ENCODE data around the gene TIGAR. TPM values are rescaled to one million over a fixed set of nuclear protein-coding genes. Genes with fewer than 3 reads are reported as not detected.

TIGAR gene
- total RNA-seq, 1 donor from 2014 or later, result 17.2 TPM

DNA sequence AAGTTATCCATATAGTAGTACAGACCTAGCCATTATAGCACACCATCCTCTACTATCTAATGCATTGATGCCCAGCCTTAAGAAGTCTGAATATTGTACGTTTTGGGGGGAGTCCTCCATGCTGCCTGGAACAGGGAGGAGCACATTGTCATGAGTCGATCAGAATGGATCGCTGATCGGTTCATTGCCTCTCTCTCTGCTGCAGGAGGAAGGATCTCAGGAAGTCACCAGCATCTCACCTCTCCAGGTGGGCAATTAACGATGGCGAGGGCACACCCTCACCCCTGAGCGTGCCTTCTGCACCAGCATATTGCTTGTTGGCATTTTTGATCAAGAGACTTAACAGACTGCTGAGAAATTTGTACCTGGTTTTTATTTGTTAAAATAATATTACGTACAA, 35.9 kb upstream of the TIGAR start:
- DNase-seq (ENCODE audit: extremely low spot score, unreplicated experiment), result no peak
- no peaks in the 10 kb centered on the region for H3K9me3 Mint-ChIP-seq
- H3K4me3 Mint-ChIP-seq, result no peak overlapping the region
- no peaks in the 10 kb centered on the region for H3K27me3 Mint-ChIP-seq
- H3K36me3 Mint-ChIP-seq, result peaks cover 75% of the 10 kb centered on the region
- no peak for TF ChIP-seq CTCF (conservative IDR thresholded peaks at IDR 0.05)
- peaks cover 23% of the 10 kb centered on the region for H3K4me1 Mint-ChIP-seq (ENCODE audit: unreplicated experiment)
- H3K27ac Mint-ChIP-seq, result no peak overlapping the region

- peaks cover 79% of the 10 kb centered on the region for H3K36me3 Mint-ChIP-seq
- H3K27me3 Mint-ChIP-seq, result no peaks in the 10 kb centered on the region
- H3K4me3 Mint-ChIP-seq, result no peak overlapping the region
- no peak for TF ChIP-seq CTCF (conservative IDR thresholded peaks at IDR 0.05)
- H3K27ac Mint-ChIP-seq, result no peak overlapping the region
- DNase-seq (ENCODE audit: extremely low spot score, unreplicated experiment), result no peak
- peaks cover 19% of the 10 kb centered on the region for H3K4me1 Mint-ChIP-seq (ENCODE audit: unreplicated experiment)
- H3K9me3 Mint-ChIP-seq, result no peaks in the 10 kb centered on the region
Observed at GRCh38 chr12:4286228-4286627, 34.8 kb upstream of the TIGAR start.

- peaks cover 19% of the 10 kb centered on the region for H3K4me1 Mint-ChIP-seq (ENCODE audit: unreplicated experiment)
- no peaks in the 10 kb centered on the region for H3K9me3 Mint-ChIP-seq
- no peaks in the 10 kb centered on the region for H3K27me3 Mint-ChIP-seq
- H3K36me3 Mint-ChIP-seq, result peaks cover 80% of the 10 kb centered on the region
- no peak for DNase-seq (ENCODE audit: extremely low spot score, unreplicated experiment)
- peak overlapping the region; percentile 9 for H3K27ac Mint-ChIP-seq
- no peak overlapping the region for H3K4me3 Mint-ChIP-seq
- no peak for TF ChIP-seq CTCF (conservative IDR thresholded peaks at IDR 0.05)
Observed at GRCh38 chr12:4286771-4287317, 34.2 kb upstream of the TIGAR start.

DNA sequence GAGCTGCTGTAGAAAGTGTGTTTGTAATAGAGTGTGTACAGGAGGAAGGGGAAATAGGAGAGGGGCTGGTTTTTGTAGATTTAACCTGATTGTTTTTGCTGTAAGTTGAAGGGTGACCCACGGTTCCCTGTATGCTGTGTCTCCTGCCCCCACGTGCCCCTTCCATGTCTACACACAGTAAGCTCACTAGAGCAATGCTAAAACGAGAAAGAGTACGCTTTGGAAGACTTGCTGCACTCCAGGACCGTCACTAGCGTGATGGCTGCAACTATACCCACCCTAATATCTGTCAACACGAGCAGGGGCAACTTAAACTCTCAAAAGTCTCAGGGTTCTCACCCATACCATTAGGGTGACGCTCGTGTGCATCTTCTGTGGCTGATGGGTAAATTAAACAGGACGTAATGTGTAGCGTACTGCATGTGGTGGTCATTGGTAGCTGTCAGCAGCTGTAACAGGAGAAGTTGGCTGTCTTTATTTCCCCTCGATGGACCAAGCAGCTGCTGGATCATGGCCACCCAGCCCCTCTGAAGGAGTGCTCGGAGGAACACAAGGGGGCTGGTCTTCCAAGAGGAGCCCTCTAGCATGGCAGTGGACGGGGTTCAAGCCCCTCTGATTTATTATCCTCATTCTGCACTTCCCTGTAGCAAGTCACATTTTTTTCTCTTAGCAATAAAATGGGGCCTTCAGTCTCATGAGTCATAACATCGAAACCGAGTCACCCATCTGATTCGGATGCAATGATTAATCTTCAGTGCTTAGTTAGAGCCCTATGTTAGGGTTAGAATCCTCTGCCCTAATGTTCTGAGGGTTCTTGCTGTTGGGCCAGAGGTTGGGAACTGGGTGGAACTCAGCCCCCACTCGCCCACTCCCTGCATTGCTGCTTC, 33.4 kb upstream of the TIGAR start:
- H3K9me3 Mint-ChIP-seq, result no peaks in the 10 kb centered on the region
- no peak for DNase-seq (ENCODE audit: extremely low spot score, unreplicated experiment)
- peaks cover 19% of the 10 kb centered on the region for H3K4me1 Mint-ChIP-seq (ENCODE audit: unreplicated experiment)
- H3K27me3 Mint-ChIP-seq, result no peaks in the 10 kb centered on the region
- no peak overlapping the region for H3K4me3 Mint-ChIP-seq
- peak overlapping the region; percentile 20 for H3K27ac Mint-ChIP-seq
- TF ChIP-seq CTCF (conservative IDR thresholded peaks at IDR 0.05), result no peak
- H3K36me3 Mint-ChIP-seq, result peaks cover 81% of the 10 kb centered on the region

GRCh38 chr12:4288296-4289131, 32.5 kb upstream of the TIGAR start:
- Mint-ChIP-seq H3K27me3 (no peaks in the 10 kb centered on the region), H3K4me1 (ENCODE audit: unreplicated experiment) (peaks cover 19% of the 10 kb centered on the region), H3K36me3 (peaks cover 81% of the 10 kb centered on the region), H3K9me3 (no peaks in the 10 kb centered on the region), H3K4me3 (no peak overlapping the region), H3K27ac (peak overlapping the region; percentile 20)
- DNase-seq (ENCODE audit: extremely low spot score, unreplicated experiment), result no peak
- TF ChIP-seq CTCF (conservative IDR thresholded peaks at IDR 0.05), result no peak
